ENCODE measurements around the gene LCT. TPM values are rescaled to one million over a fixed set of nuclear protein-coding genes. Genes with fewer than 3 reads are reported as not detected.
"Not testable (repeated sequence)": the region's sequence is repeated elsewhere in the genome, so short reads cannot be mapped to it uniquely, and the experiment has no call there.

Gene LCT
- total and polyA plus RNA-seq, 9 of the 15 experiments (the other 6 are each of a cell fraction or from before 2014, with no cell fraction given), result 0.01 to 0.04 (median 0.03) TPM; not detected in 4

- no peaks in the 10 kb centered on the region for H3K27me3 ChIP-seq (ENCODE audit: control insufficient read depth in 2 of 2, insufficient read depth in 2 of 2, low read length in 2 of 2)
- ATAC-seq, result no peak
- H3K4me1 ChIP-seq (replicated peaks in 1 of 2; ENCODE audit: control insufficient read depth in 2 of 2, insufficient read depth in 2 of 2, low read length in 2 of 2), result no peaks in the 10 kb centered on the region; a peak in 2 of 5 replicates
- in situ Hi-C loops (cut with MboI) (loop anchor here (10.0 kb wide), 1 partner anchor 802 kb away; no protein-coding TSS in a partner anchor), intact Hi-C loops (cut with micrococcal nuclease) (loop anchor here (1.0 to 5.0 kb wide), 3 partner anchors 324 to 807 kb away; no protein-coding TSS in a partner anchor)
- no TSS peak for BruUV-seq (replicated peaks)
- H3K79me2 ChIP-seq (ENCODE audit: control insufficient read depth, insufficient read depth, low read length), result no peaks in the 10 kb centered on the region
- no peak overlapping the region for H3K27ac ChIP-seq (ENCODE audit: extremely low read depth, low read depth, low read length)
- H2AFZ ChIP-seq (ENCODE audit: low read depth, low read length), result no peak overlapping the region
- no peak for DNase-seq (ENCODE audit: extremely low read depth in 1 of 4, low spot score in 3 of 4)
- TF ChIP-seq ATF6 (CRISPR knock-in tag; IDR thresholded peaks at IDR 0.05) (no peak), ELF4 (CRISPR knock-in tag; IDR thresholded peaks at IDR 0.05) (no peak)
- peaks cover 6% of the 10 kb centered on the region for H3K9me3 ChIP-seq (replicated peaks; ENCODE audit: control insufficient read depth, insufficient read depth, low read depth, low read length)
- H3K9ac ChIP-seq (ENCODE audit: insufficient read depth in 1 of 2, low read depth in 2 of 2, low read length in 2 of 2), result no peak overlapping the region
- H3K9me1 ChIP-seq (ENCODE audit: control insufficient read depth, insufficient read depth, low read length), result no peaks in the 10 kb centered on the region
- H3K36me3 ChIP-seq (ENCODE audit: control insufficient read depth, insufficient read depth, low read length), result no peaks in the 10 kb centered on the region
- 69% methylated on average over 7 of the region's 8 CpGs for WGBS (ENCODE audit: insufficient coverage, low coverage, missing lambda C conversion rate)
- H4K20me1 ChIP-seq (replicated peaks; ENCODE audit: control insufficient read depth, insufficient read depth, low read length), result no peaks in the 10 kb centered on the region
- H3K4me2 ChIP-seq (ENCODE audit: insufficient read depth, low read length), result no peak overlapping the region
- FAIRE-seq, result no peak
- ChIA-PET CTCF (ENCODE audit: low intra/inter-chr PET ratio) (no interaction called here), POLR2A (interaction anchor here (1.2 kb wide), 1 partner anchor 9 kb away, joined by 3 read pairs; no protein-coding TSS in a partner anchor)
- H3K4me3 ChIP-seq, result no peak overlapping the region
Measured at GRCh38 chr2:135796606-135797005, 40.4 kb downstream of the LCT start.

GRCh38 chr2:135795641-135796040 lies 41.3 kb downstream of the LCT start:
- H4K20me1 ChIP-seq (replicated peaks; ENCODE audit: control insufficient read depth, insufficient read depth, low read length); H3K4me1 ChIP-seq (replicated peaks in 1 of 2; ENCODE audit: control insufficient read depth in 2 of 2, insufficient read depth in 2 of 2, low read length in 2 of 2); BruUV-seq (replicated peaks); H3K9me1 ChIP-seq (ENCODE audit: control insufficient read depth, insufficient read depth, low read length); H3K9ac ChIP-seq (ENCODE audit: insufficient read depth in 1 of 2, low read depth in 2 of 2, low read length in 2 of 2); H3K79me2 ChIP-seq (ENCODE audit: control insufficient read depth, insufficient read depth, low read length); H3K27ac ChIP-seq (ENCODE audit: extremely low read depth, low read depth, low read length); DNase-seq (ENCODE audit: extremely low read depth in 1 of 4, low spot score in 3 of 4); FAIRE-seq; H3K9me3 ChIP-seq (replicated peaks; ENCODE audit: control insufficient read depth, insufficient read depth, low read depth, low read length); H2AFZ ChIP-seq (ENCODE audit: low read depth, low read length); H3K27me3 ChIP-seq (ENCODE audit: control insufficient read depth in 2 of 2, insufficient read depth in 2 of 2, low read length in 2 of 2); CTCF ChIA-PET (ENCODE audit: low intra/inter-chr PET ratio); H3K4me2 ChIP-seq (ENCODE audit: insufficient read depth, low read length); H3K36me3 ChIP-seq (ENCODE audit: control insufficient read depth, insufficient read depth, low read length); H3K4me3 ChIP-seq: not testable (repeated sequence)
- WGBS (ENCODE audit: insufficient coverage, low coverage, missing lambda C conversion rate), result 39% methylated on average over 4 of the region's 4 CpGs
- TF ChIP-seq ZNF384 (IDR thresholded peaks at IDR 0.05; ENCODE audit: low read depth, low read length) (0 out of 2 replicates have a peak, but pooled peaks have one; percentile 35), CTCF (IDR thresholded peaks at IDR 0.05 in 2 of 3, conservative IDR thresholded peaks at IDR 0.05 in 1 of 3; ENCODE audit: insufficient read depth in 2 of 3, low read depth in 1 of 3, low read length in 3 of 3) (peak in 2 of 3 experiments; percentile 16 to 25; a peak in 2 of 6 replicates)
- ATAC-seq, result peak; percentile 50
- POLR2A ChIA-PET, result interaction anchor here (1.1 kb wide), 1 partner anchor 46 kb away, joined by 3 read pairs; no protein-coding TSS in a partner anchor
- intact Hi-C loops (cut with micrococcal nuclease), result loop anchor here (5.0 kb wide), 1 partner anchor 323 kb away; no protein-coding TSS in a partner anchor
- in situ Hi-C loops (cut with MboI), result loop anchor here (10.0 kb wide), 1 partner anchor 801 kb away; no protein-coding TSS in a partner anchor

Data from K562 (cell line).